Neural cell (in vitro differentiated cells): ENCODE data around the gene MLLT11. TPM values are rescaled to one million over a fixed set of nuclear protein-coding genes. Genes with fewer than 3 reads are reported as not detected.

Experiments used
- H2AFZ ChIP-seq: fragments of 200-600, 300-800 bp; sonication (generic), shearing (Covaris generic); 2 replicates; pipeline ENCODE4 v1.6.0; 2014; ENCODE audit warnings: low read depth, mild to moderate bottlenecking, antibody characterized with exemption, low read length, moderate library complexity
- H3F3A ChIP-seq: fragments of 200-600 bp; shearing (Covaris generic); 2 replicates; pipeline ENCODE4 v1.6.1; 2016; ENCODE audit warnings: mild to moderate bottlenecking, moderate library complexity, mixed read lengths, antibody characterized with exemption, low read length; ENCODE audit not compliant: insufficient read depth, poor library complexity, severe bottlenecking
- H3K27ac ChIP-seq: fragments of 200-600, 300-800 bp; sonication (generic), shearing (Covaris generic); 2 replicates; pipeline ENCODE4 v1.5.1; 2014; ENCODE audit warnings: mild to moderate bottlenecking, low read length, moderate library complexity
- H3K27me3 ChIP-seq: fragments of 300-800, 200-600 bp; sonication (generic), shearing (Covaris generic); 2 replicates; pipeline ENCODE4 v1.6.0; 2014; ENCODE audit warnings: mild to moderate bottlenecking, low read depth, low read length, moderate library complexity; ENCODE audit not compliant: insufficient read depth
- H3K36me3 ChIP-seq: fragments of 300-800, 200-600 bp; sonication (generic), shearing (Covaris generic); 2 replicates; pipeline ENCODE4 v1.5.1; 2014; ENCODE audit warnings: mild to moderate bottlenecking, antibody characterized with exemption, low read length, moderate library complexity; ENCODE audit not compliant: insufficient read depth
- H3K4me2 ChIP-seq: fragments of 300-800, 200-600 bp; sonication (generic), shearing (Covaris generic); 2 replicates; pipeline ENCODE4 v1.6.0; 2014; ENCODE audit warnings: mild to moderate bottlenecking, low read length
- H3K4me3 ChIP-seq: fragments of 300-800, 200-600 bp; sonication (generic), shearing (Covaris generic); 2 replicates; pipeline ENCODE4 v1.5.1; 2014; ENCODE audit warnings: mild to moderate bottlenecking, low read length, moderate library complexity
- H3K79me2 ChIP-seq: fragments of 200-600 bp; shearing (Covaris generic); replicated peaks from 2 replicates; pipeline ENCODE4 v1.6.0; 2014; ENCODE audit warnings: mild to moderate bottlenecking, low read length, moderate library complexity; ENCODE audit not compliant: insufficient read depth
- H3K9ac ChIP-seq: fragments of 300-800, 200-600 bp; sonication (generic), shearing (Covaris generic); 2 replicates; pipeline ENCODE4 v1.6.1; 2016; ENCODE audit warnings: mild to moderate bottlenecking, low read length, mixed read lengths
- H3K9me2 ChIP-seq: fragments of 200-600 bp; shearing (Covaris generic); 2 replicates; pipeline ENCODE4 v1.6.1; 2016; ENCODE audit warnings: mild to moderate bottlenecking, low read length, mixed read lengths; ENCODE audit not compliant: insufficient read depth
- H3K9me3 ChIP-seq: fragments of 200-600, 300-800 bp; sonication (generic), shearing (Covaris generic); 2 replicates; pipeline ENCODE4 v1.6.1; 2016; ENCODE audit warnings: mild to moderate bottlenecking, mixed run types, low read length, moderate library complexity, mixed read lengths
- H4K20me1 ChIP-seq: fragments of 200-600 bp; shearing (Covaris generic); 2 replicates; pipeline ENCODE4 v1.6.1; 2016; ENCODE audit warnings: mild to moderate bottlenecking, mixed run types; ENCODE audit not compliant: insufficient read depth
- CTCF ChIP-seq: fragments of 450-650 bp; IDR thresholded peaks from 2 replicates; pipeline ENCODE4 v1.5.1; 2014; ENCODE audit warnings: antibody characterized with exemption, mild to moderate bottlenecking, moderate library complexity; ENCODE audit not compliant: poor library complexity, severe bottlenecking
- EP300 ChIP-seq: fragments of 450-650 bp; conservative IDR thresholded peaks from 2 replicates; pipeline ENCODE4 v1.6.1; 2014; ENCODE audit warnings: antibody characterized with exemption, mild to moderate bottlenecking, moderate library complexity; ENCODE audit not compliant: poor library complexity, severe bottlenecking
- EZH2 ChIP-seq: fragments of 200-600, 300-800 bp; shearing (Covaris generic), sonication (generic); IDR thresholded peaks from 2 replicates; pipeline ENCODE4 v1.6.1; 2014; ENCODE audit warnings: antibody characterized with exemption, low read length, borderline replicate concordance, mild to moderate bottlenecking; ENCODE audit not compliant: insufficient read depth, poor library complexity, severe bottlenecking
- MXI1 ChIP-seq: fragments of 450-650 bp; conservative IDR thresholded peaks from 2 replicates; pipeline ENCODE4 v1.6.1; 2014; ENCODE audit warnings: antibody characterized with exemption, mild to moderate bottlenecking; ENCODE audit not compliant: poor library complexity, severe bottlenecking
- POLR2AphosphoS5 ChIP-seq: IDR thresholded peaks from 2 replicates; pipeline ENCODE4 v1.6.1; 2012
- RAD21 ChIP-seq: fragments of 450-650 bp; conservative IDR thresholded peaks from 2 replicates; pipeline ENCODE4 v1.6.1; 2014; ENCODE audit warnings: antibody characterized with exemption, mild to moderate bottlenecking, moderate library complexity
- REST ChIP-seq: IDR thresholded peaks from 2 replicates; pipeline ENCODE4 v1.6.1; 2012; ENCODE audit warnings: borderline replicate concordance
- SMC3 ChIP-seq: fragments of 450-650 bp; conservative IDR thresholded peaks from 2 replicates; pipeline ENCODE4 v1.6.1; 2014; ENCODE audit warnings: antibody characterized with exemption, mild to moderate bottlenecking, moderate library complexity; ENCODE audit not compliant: poor library complexity
- TAF1 ChIP-seq: IDR thresholded peaks from 2 replicates; pipeline ENCODE4 v1.6.1; 2012; ENCODE audit warnings: low read depth
- polyA plus RNA-seq: library from polyadenylated mRNA; depleted of rRNA; stranded (reverse); fragments of >200 nt; gene quantifications from 2 replicates; pipeline ENCODE4 v1.2.3, GENCODE V29; 2014

MLLT11 gene
- polyA plus RNA-seq, 1 donor from 2014 or later = 142 TPM

- no peaks in the 10 kb centered on the region for H3K9me3 ChIP-seq
- H4K20me1 ChIP-seq = no peaks in the 10 kb centered on the region
- peak overlapping the region; percentile 98 for H3K9ac ChIP-seq
- TF ChIP-seq CTCF = no peak
- TF ChIP-seq TAF1 = no peak
- no peak for TF ChIP-seq EZH2
- TF ChIP-seq SMC3 = no peak
- no peak for TF ChIP-seq REST
- no peak for TF ChIP-seq MXI1
- no peak for TF ChIP-seq RAD21
- TF ChIP-seq POLR2AphosphoS5 = no peak
- TF ChIP-seq EP300 = no peak
- peak overlapping the region; percentile 100 for H3K4me2 ChIP-seq
- H3K27me3 ChIP-seq = no peaks in the 10 kb centered on the region
- H3K36me3 ChIP-seq = peaks cover 10% of the 10 kb centered on the region
- peaks cover 88% of the 10 kb centered on the region for H3K79me2 ChIP-seq
- H3F3A ChIP-seq = peaks cover 10% of the 10 kb centered on the region
- no peak overlapping the region for H2AFZ ChIP-seq
- peak overlapping the region; percentile 69 for H3K4me3 ChIP-seq
- H3K27ac ChIP-seq = peak overlapping the region; percentile 99
- H3K9me2 ChIP-seq = no peaks in the 10 kb centered on the region
These were observed 1.5 kb downstream of the MLLT11 start for GRCh38 chr1:151061704-151062103.

GRCh38 chr1:151062741-151063371 is 2.7 kb downstream of the MLLT11 start:
- no peaks in the 10 kb centered on the region for H4K20me1 ChIP-seq
- H3F3A ChIP-seq = peaks cover 10% of the 10 kb centered on the region
- H2AFZ ChIP-seq = no peak overlapping the region
- no peaks in the 10 kb centered on the region for H3K9me3 ChIP-seq
- peak overlapping the region; percentile 69 for H3K4me3 ChIP-seq
- no peaks in the 10 kb centered on the region for H3K27me3 ChIP-seq
- TF ChIP-seq POLR2AphosphoS5 (no peak), MXI1 (no peak), EZH2 (no peak), EP300 (no peak), CTCF (no peak), RAD21 (no peak), REST (no peak), SMC3 (no peak), TAF1 (no peak)
- peak overlapping the region; percentile 99 for H3K27ac ChIP-seq
- no peaks in the 10 kb centered on the region for H3K9me2 ChIP-seq
- H3K36me3 ChIP-seq = peaks cover 10% of the 10 kb centered on the region
- H3K9ac ChIP-seq = no peak overlapping the region
- H3K4me2 ChIP-seq = peak overlapping the region; percentile 86
- peaks cover 89% of the 10 kb centered on the region for H3K79me2 ChIP-seq
